Stimulated activated CD8-positive, alpha-beta memory T cell treated with anti-CD3 and anti-CD28 coated beads, Interleukin-7, amount 100 ng/mL, for 4 hours (primary cell): ENCODE data around the gene OR52K2.
"Not testable (repeated sequence)": the region's sequence is repeated elsewhere in the genome, so short reads cannot be mapped to it uniquely, and the experiment has no call there.

Experiments used
- DNase-seq, 2 donors: peaks; one replicate each; pipeline ENCODE4 v3.0.0-alpha.2; 2020; ENCODE audit warnings: low read depth in 2 of 2

The OR52K2 gene

GRCh38 chr11:4448995-4449394 lies at the start of gene OR52K2:
TSS of gene OR52K2 (plus strand) at chr11:4449295. CDS start at chr11:4449340, 45 bp downstream.
- no peak for DNase-seq

- not testable (repeated sequence) for DNase-seq
These were observed 42.9 kb upstream of the OR52K2 start for GRCh38 chr11:4406206-4406605.

- DNase-seq, result no peak
These were observed 32.8 kb upstream of the OR52K2 start for GRCh38 chr11:4416306-4416705.

GRCh38 chr11:4416816-4417215 lies 32.3 kb upstream of the OR52K2 start:
- DNase-seq, result no peak

- no peak for DNase-seq
These were observed 30.7 kb upstream of the OR52K2 start for GRCh38 chr11:4418403-4418802.

- DNase-seq, result no peak
These were observed 19.0 kb upstream of the OR52K2 start for GRCh38 chr11:4430051-4430450.

- DNase-seq, result no peak
These were observed 15.2 kb upstream of the OR52K2 start for GRCh38 chr11:4433856-4434255.

- DNase-seq, result no peak
These were observed 12.7 kb upstream of the OR52K2 start for GRCh38 chr11:4436411-4436810.

- DNase-seq, result no peak
These were observed 7.6 kb upstream of the OR52K2 start for GRCh38 chr11:4441515-4441914.

- DNase-seq, result no peak
These were observed 5.7 kb upstream of the OR52K2 start for GRCh38 chr11:4443232-4443891.

- DNase-seq, result no peak
These were observed 4.0 kb downstream of the OR52K2 start for GRCh38 chr11:4453118-4453517.

GRCh38 chr11:4454021-4454420 lies 4.9 kb downstream of the OR52K2 start:
- no peak for DNase-seq

GRCh38 chr11:4455419-4455818 lies 6.3 kb downstream of the OR52K2 start:
- DNase-seq, result no peak

GRCh38 chr11:4459500-4459899 lies 10.4 kb downstream of the OR52K2 start:
- DNase-seq, result no peak

- no peak for DNase-seq
These were observed 11.1 kb downstream of the OR52K2 start for GRCh38 chr11:4460151-4460550.

- no peak for DNase-seq
These were observed 15.4 kb downstream of the OR52K2 start for GRCh38 chr11:4464216-4465159.

GRCh38 chr11:4465407-4465806 lies 16.3 kb downstream of the OR52K2 start:
- DNase-seq, result no peak

- DNase-seq, result no peak
These were observed 17.2 kb downstream of the OR52K2 start for GRCh38 chr11:4466131-4466870.

- DNase-seq, result no peak
These were observed 17.9 kb downstream of the OR52K2 start for GRCh38 chr11:4466871-4467442.

- no peak for DNase-seq
These were observed 18.9 kb downstream of the OR52K2 start for GRCh38 chr11:4467811-4468606.

- no peak for DNase-seq
These were observed 30.5 kb downstream of the OR52K2 start for GRCh38 chr11:4479644-4480043.
